GM12801 (cell line): ENCODE results near the gene OGFRL1.

Source experiments
- CTCF ChIP-seq: IDR thresholded peaks from one replicate; pipeline ENCODE4 v1.5.1; 2011; ENCODE audit warnings: control low read depth; ENCODE audit not compliant: insufficient read length; ENCODE audit errors: extremely low read depth

OGFRL1 gene

GRCh38 chr6:71288228-71289038, at the start of gene OGFRL1:
Gene OGFRL1 (plus strand): TSS chr6:71288811. CDS start chr6:71288937, 126 bp downstream.
- no peak for TF ChIP-seq CTCF

GRCh38 chr6:71239694-71240093, 48.9 kb upstream of the OGFRL1 start:
- TF ChIP-seq CTCF: no peak

- TF ChIP-seq CTCF: no peak
These were observed 43.2 kb upstream of the OGFRL1 start for GRCh38 chr6:71245265-71246049.

GRCh38 chr6:71246596-71246995, 42.0 kb upstream of the OGFRL1 start:
- TF ChIP-seq CTCF: no peak

- TF ChIP-seq CTCF: no peak
These were observed 40.3 kb upstream of the OGFRL1 start for GRCh38 chr6:71248306-71248765.

GRCh38 chr6:71248878-71249544, 39.6 kb upstream of the OGFRL1 start:
- no peak for TF ChIP-seq CTCF

- TF ChIP-seq CTCF: no peak
These were observed 38.5 kb upstream of the OGFRL1 start for GRCh38 chr6:71250099-71250602.
